Common myeloid progenitor, CD34-positive (primary cell): Measurements from ENCODE around the gene PRH2.

Experiments
- CTCF ChIA-PET: fragments of 350-600 bp; sonication (Branson Sonifier 250); formaldehyde crosslinking; loops from one replicate; lab custom pipeline; 2021; ENCODE audit warnings: antibody characterized with exemption; lab: Charles Lee
- POLR2A ChIA-PET: fragments of 350-600 bp; sonication (Branson Sonifier 250); formaldehyde crosslinking; loops from one replicate; lab custom pipeline; 2021; ENCODE audit warnings: antibody characterized with exemption; lab: Charles Lee
- DNase-seq, 3 donors: peaks; one replicate each; pipeline versions ENCODE4 v3.0.0 to v3.0.0-alpha.2; 2013
- H3K27ac ChIP-seq, 2 experiments: 1 replicate in 1 of 2; 2 replicates in 1 of 2; pipeline ENCODE4 v1.7.0; 2013; ENCODE audit warnings: inconsistent platforms in 2 of 2, low read length in 2 of 2, mild to moderate bottlenecking in 2 of 2, low read depth in 1 of 2, moderate library complexity in 1 of 2; ENCODE audit not compliant: severe bottlenecking in 2 of 2, insufficient read depth in 1 of 2, poor library complexity in 1 of 2
- H3K27me3 ChIP-seq, 5 experiments: replicated peaks in 2 of 5; 1 replicate in 3 of 5; 2 replicates in 2 of 5; pipeline versions ENCODE4 v1.6.1 to v1.7.0; 2013; ENCODE audit warnings: low read length in 4 of 5, mild to moderate bottlenecking in 2 of 5, moderate library complexity in 2 of 5, inconsistent platforms in 1 of 5; ENCODE audit not compliant: insufficient read depth in 5 of 5, control insufficient read depth in 4 of 5
- H3K36me3 ChIP-seq, 4 experiments: 1 replicate in 2 of 4; 2 replicates in 2 of 4; pipeline versions ENCODE4 v1.6.1 to v1.7.0; 2013; ENCODE audit warnings: low read length in 3 of 4, control low read depth in 1 of 4, mild to moderate bottlenecking in 1 of 4; ENCODE audit not compliant: control insufficient read depth in 4 of 4, insufficient read depth in 4 of 4
- H3K4me1 ChIP-seq, 4 experiments: 1 replicate in 3 of 4; 2 replicates in 1 of 4; pipeline versions ENCODE4 v1.6.1 to v1.7.1; 2013; ENCODE audit warnings: low read length in 3 of 4, mild to moderate bottlenecking in 3 of 4, control low read depth in 1 of 4, inconsistent platforms in 1 of 4, moderate library complexity in 1 of 4; ENCODE audit not compliant: control insufficient read depth in 4 of 4, insufficient read depth in 4 of 4; ENCODE audit errors: control extremely low read depth in 1 of 4
- H3K4me3 ChIP-seq, 7 experiments: 1 replicate in 4 of 7; 2 replicates in 3 of 7; pipeline versions ENCODE4 v1.5.1 to v1.7.0; 2013; ENCODE audit warnings: mild to moderate bottlenecking in 7 of 7, low read length in 6 of 7, moderate library complexity in 6 of 7, inconsistent platforms in 2 of 7, low read depth in 2 of 7, control low read depth in 1 of 7; ENCODE audit not compliant: insufficient read depth in 4 of 7, control insufficient read depth in 1 of 7; ENCODE audit errors: extremely low read depth in 1 of 7
- H3K9me3 ChIP-seq, 5 experiments: 1 replicate in 4 of 5; 2 replicates in 1 of 5; pipeline versions ENCODE4 v1.6.1 to v1.7.1; 2013; ENCODE audit warnings: low read length in 4 of 5, mild to moderate bottlenecking in 2 of 5, inconsistent platforms in 1 of 5, low read depth in 1 of 5, moderate library complexity in 1 of 5; ENCODE audit not compliant: control insufficient read depth in 4 of 5, insufficient read depth in 2 of 5; ENCODE audit errors: control extremely low read depth in 1 of 5
- WGBS: methylation state at CpG from one replicate; pipeline ENCODE4 v1.1.5; 2013; ENCODE audit not compliant: insufficient coverage; 5-methylcytosine and 5-hydroxymethylcytosine counted together

The PRH2 gene

DNA sequence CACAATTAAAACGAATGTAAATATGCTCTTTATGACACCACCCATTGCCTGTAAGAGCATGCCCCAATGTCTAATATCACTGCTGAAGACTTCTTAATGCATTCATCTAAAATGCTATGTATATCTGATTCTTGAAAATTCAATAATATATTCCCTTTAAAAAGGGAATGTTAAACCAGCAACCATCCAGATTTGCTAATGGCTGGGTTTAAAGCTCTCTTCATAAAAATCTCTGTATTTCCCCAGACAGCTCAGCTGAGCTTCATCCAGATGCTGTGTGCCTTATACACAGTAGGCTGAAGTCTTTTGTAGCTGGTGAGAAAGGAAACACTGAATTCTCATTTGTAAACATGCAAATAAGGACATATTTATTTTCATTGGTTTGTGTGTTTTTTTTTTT lies 10.1 kb downstream of the PRH2 start, which contains the start of gene TAS2R14:
Gene TAS2R14, minus strand, starts transcription at position 101 of the 400 bp plus-strand sequence. Its CDS starts 56 bp downstream, at position 45.
- no peak within 1 kb of the TSS for H3K27ac ChIP-seq
- WGBS: no CpG with 5 or more reads among the region's 1 CpG
- no peak for DNase-seq
- no peaks in the 10 kb centered on the region for H3K27me3 ChIP-seq
- ChIA-PET CTCF (no interaction called here), POLR2A (no interaction called here)
- H3K36me3 ChIP-seq: peaks cover 0 to 2% (median 0%) of the 10 kb centered on the region in 4 experiments
- H3K9me3 ChIP-seq: no peaks in the 10 kb centered on the region
- H3K4me3 ChIP-seq: no peak within 1 kb of the TSS
- H3K4me1 ChIP-seq: peaks cover 0 to 9% (median 0%) of the 10 kb centered on the region in 4 experiments

DNA sequence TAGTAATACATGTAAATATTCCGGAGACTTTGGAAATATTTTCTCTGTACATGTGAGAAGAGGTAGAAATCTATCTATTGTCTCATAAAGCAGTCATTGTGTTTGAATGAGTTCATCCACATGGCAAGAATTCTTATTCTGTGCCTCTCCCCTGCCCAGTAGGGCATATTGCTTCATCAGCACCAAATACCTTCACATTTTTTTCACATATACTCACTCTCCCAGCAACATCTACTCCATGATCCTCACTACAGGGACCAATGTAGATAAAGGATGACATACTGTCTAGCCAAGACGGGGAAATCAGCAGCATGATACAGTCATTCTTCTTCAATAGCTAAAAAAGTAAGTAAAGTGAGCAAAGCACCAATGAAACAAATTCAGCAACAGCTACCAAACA lies 11.4 kb downstream of the PRH2 start:
- WGBS: no CpG with 5 or more reads among the region's 2 CpGs
- H3K36me3 ChIP-seq: peaks cover 0 to 2% (median 0%) of the 10 kb centered on the region in 4 experiments
- H3K27ac ChIP-seq: no peak overlapping the region
- no peak overlapping the region for H3K4me3 ChIP-seq
- H3K9me3 ChIP-seq: peaks cover 0 to 3% (median 0%) of the 10 kb centered on the region in 5 experiments
- peaks cover 0 to 9% (median 0%) of the 10 kb centered on the region in 4 experiments for H3K4me1 ChIP-seq
- H3K27me3 ChIP-seq: no peaks in the 10 kb centered on the region
- ChIA-PET POLR2A (no interaction called here), CTCF (no interaction called here)
- DNase-seq: no peak

DNA sequence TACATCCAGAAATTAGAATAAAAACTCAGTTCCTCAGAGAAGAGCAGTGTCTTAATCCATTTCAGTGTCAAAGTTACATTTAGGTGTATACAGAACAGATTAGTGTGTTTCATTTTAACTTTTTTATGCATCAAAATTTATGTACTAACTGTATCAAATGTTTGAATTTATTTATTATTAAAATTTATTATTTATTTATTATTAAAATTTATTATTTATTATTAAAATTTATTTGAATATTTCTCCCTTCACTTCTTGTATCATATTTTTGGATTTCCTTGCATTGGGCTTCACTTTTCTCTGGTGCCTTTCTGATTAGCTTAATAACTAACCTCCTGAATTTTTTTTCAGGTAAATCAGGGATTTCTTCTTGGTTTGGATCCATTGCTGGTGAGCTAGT lies 12.3 kb downstream of the PRH2 start:
- H3K27me3 ChIP-seq: no peaks in the 10 kb centered on the region
- H3K36me3 ChIP-seq: peaks cover 0 to 2% (median 0%) of the 10 kb centered on the region in 4 experiments
- ChIA-PET CTCF (no interaction called here), POLR2A (no interaction called here)
- H3K9me3 ChIP-seq: peaks cover 0 to 8% (median 0%) of the 10 kb centered on the region in 5 experiments
- no peak for DNase-seq
- H3K4me3 ChIP-seq: no peak overlapping the region
- H3K27ac ChIP-seq: no peak overlapping the region
- peaks cover 0 to 9% (median 0%) of the 10 kb centered on the region in 4 experiments for H3K4me1 ChIP-seq

DNA sequence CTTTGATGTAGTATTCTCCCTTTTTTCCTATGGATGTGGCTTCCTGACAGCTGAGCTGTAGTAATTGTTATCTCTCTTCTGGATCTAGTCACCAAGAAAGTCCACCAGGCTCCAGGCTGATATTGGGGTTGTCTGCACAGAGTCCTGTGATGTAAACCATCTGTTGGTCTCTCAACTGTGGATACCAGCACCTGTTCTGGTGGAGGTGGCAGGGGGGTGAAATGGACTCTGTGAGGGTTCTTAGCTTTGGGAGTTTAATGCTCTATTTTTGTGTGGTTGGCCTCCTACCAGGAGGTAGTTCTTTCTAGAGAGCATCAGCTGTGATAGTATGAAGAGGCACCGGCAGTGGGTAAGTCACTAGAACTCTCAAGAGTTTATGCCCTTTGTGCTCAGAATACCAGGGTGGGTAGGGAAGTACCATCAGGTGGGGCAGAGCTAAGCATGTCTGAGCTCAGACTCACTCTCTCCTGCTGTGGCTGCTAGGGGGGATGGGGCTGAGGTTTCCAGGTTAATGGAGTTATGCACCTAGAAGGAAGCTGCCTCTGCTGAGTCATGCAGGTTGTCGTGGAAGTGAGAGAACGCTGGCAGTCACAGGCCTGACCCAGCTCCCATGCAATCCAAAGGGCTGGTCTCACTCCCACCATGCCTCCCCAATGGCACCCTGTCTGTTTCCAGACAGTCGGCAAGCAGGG lies 13.0 kb downstream of the PRH2 start:
- no peaks in the 10 kb centered on the region for H3K27me3 ChIP-seq
- ChIA-PET CTCF (interaction anchor here (1.3 kb wide), 1 partner anchor 10 kb away, joined by 3 read pairs; no protein-coding TSS in a partner anchor), POLR2A (no interaction called here)
- peaks cover 0 to 2% (median 0%) of the 10 kb centered on the region in 4 experiments for H3K36me3 ChIP-seq
- peak in 2 of 3 donors; percentile 13 to 31 for DNase-seq
- no peak overlapping the region for H3K4me3 ChIP-seq
- H3K4me1 ChIP-seq: peaks cover 0 to 6% (median 0%) of the 10 kb centered on the region in 4 experiments
- peaks cover 0 to 14% (median 1%) of the 10 kb centered on the region in 5 experiments for H3K9me3 ChIP-seq
- WGBS: 100% methylated on average over 1 of the region's 4 CpGs
- no peak overlapping the region for H3K27ac ChIP-seq

DNA sequence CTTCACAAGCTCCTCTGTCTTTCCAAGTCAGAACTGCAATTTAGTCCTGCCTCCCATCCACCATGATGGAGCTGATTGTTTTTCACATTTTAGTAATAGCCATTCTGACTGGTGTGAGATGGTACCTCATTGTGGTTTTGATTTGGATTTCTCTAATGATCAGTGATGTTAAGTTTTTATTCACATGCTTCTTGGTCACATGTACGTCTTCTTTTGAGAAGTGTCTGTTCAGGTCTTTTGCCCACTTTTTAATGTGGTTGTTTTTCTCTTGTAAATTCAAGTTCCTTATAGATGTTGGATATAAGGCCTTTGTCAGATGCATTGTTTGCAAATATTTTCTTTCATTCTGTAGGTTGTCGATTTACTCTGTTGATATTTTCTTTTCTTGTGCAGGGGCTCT lies 14.1 kb downstream of the PRH2 start:
- POLR2A ChIA-PET: no interaction called here
- Histone ChIP-seq H3K27me3 (no peaks in the 10 kb centered on the region), H3K27ac (no peak overlapping the region), H3K36me3 (peaks cover 0 to 2% (median 0%) of the 10 kb centered on the region in 4 experiments), H3K4me3 (no peak overlapping the region), H3K4me1 (peaks cover 0 to 6% (median 0%) of the 10 kb centered on the region in 4 experiments), H3K9me3 (peaks cover 0 to 25% (median 6%) of the 10 kb centered on the region in 5 experiments)
- CTCF ChIA-PET: interaction anchor here (1.3 kb wide), 1 partner anchor 11 kb away, joined by 3 read pairs; no protein-coding TSS in a partner anchor
- 100% methylated on average over 2 of the region's 2 CpGs for WGBS
- no peak for DNase-seq

DNA sequence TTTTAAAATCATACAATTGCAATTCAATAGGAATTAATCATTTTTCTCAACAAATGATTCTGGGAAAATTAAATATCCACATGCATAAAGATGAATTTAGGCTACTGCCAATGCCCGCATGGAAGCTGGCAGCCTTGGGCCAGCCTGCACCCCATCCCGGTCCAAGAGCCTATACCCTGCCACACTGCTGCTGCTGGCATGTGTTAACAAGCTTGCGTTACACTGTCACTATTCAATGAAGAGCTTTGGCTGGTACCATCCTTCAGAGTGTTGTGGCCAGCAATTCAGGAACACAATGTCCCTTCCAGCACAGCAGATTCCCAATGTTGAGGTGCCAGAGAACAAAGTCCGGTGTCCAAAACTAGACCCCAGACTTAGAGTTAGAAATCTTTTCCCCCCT lies 23.6 kb downstream of the PRH2 start:
- no peak overlapping the region for H3K4me3 ChIP-seq
- DNase-seq: no peak
- H3K27me3 ChIP-seq: no peaks in the 10 kb centered on the region
- H3K9me3 ChIP-seq: peaks cover 3 to 58% (median 4%) of the 10 kb centered on the region in 5 experiments
- ChIA-PET POLR2A (interaction anchor here (0.6 kb wide), 1 partner anchor 122 kb away, joined by 3 read pairs; no protein-coding TSS in a partner anchor), CTCF (no interaction called here)
- H3K4me1 ChIP-seq: no peaks in the 10 kb centered on the region
- 95% methylated on average over 2 of the region's 4 CpGs for WGBS
- peaks cover 0 to 11% (median 3%) of the 10 kb centered on the region in 4 experiments for H3K36me3 ChIP-seq
- H3K27ac ChIP-seq: no peak overlapping the region

DNA sequence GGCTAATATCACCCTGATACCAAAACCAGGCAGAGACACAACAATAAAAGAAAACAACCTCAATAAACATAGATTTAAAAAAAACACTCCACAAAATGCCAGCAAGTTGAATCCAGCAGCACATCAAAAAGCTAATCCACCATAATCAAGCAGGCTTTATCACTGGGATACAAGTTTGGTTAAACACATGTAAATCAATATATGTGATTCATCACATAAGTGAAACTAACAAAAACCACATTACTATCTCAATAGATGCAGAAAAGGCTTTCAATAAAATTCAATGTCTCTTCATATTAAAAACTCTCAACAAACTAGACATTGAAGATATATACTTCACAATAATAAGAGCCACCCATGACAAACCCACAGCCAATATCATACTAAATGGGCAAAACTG lies 27.0 kb downstream of the PRH2 start:
- no peak overlapping the region for H3K27ac ChIP-seq
- CTCF ChIA-PET: interaction anchor here (1.3 kb wide), 1 partner anchor 24 kb away, joined by 3 read pairs; no protein-coding TSS in a partner anchor

More for the DNA sequence above, 27.0 kb downstream of the PRH2 start:
- H3K4me1 ChIP-seq: peaks cover 0 to 3% (median 0%) of the 10 kb centered on the region in 4 experiments
- DNase-seq: no peak
- no peak overlapping the region for H3K4me3 ChIP-seq
- H3K27me3 ChIP-seq: no peaks in the 10 kb centered on the region
- H3K9me3 ChIP-seq: peaks cover 2 to 39% (median 4%) of the 10 kb centered on the region in 5 experiments
- peaks cover 0 to 8% (median 1%) of the 10 kb centered on the region in 4 experiments for H3K36me3 ChIP-seq
- POLR2A ChIA-PET: no interaction called here
